GM23248 (cell line): Measurements from ENCODE around the gene COPG2.

ENCODE experiments used
- EZH2 ChIP-seq: fragments of 200-600 bp; sonication (generic); IDR thresholded peaks from 2 replicates; pipeline ENCODE4 v1.6.1; 2018; ENCODE audit warnings: antibody characterized with exemption, mild to moderate bottlenecking; ENCODE audit not compliant: insufficient read depth, poor library complexity, severe bottlenecking
- EZH2phosphoT487 ChIP-seq: fragments of 200-600 bp; sonication (generic); IDR thresholded peaks from 2 replicates; pipeline ENCODE4 v1.6.1; 2018; ENCODE audit warnings: antibody characterized with exemption, moderate library complexity, mild to moderate bottlenecking, low read depth; ENCODE audit not compliant: insufficient read depth

DNA sequence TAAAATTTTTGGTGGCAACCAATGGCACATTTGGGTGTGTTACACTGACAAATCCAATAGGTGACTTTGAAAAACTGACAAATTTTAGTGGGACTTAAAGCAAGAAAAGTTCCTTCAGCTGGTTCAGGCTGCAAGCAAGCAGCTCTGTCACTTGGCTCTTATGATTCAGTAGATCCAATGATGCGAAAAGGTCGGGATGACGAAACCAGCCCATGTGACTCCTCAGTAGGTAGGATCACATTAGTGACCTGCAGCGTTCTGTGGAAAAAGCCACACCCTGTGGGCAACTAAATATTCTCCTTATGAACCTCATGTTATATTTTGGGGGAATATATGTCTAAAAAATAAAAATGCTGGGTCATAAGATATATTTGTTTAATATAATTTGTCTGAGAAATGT lies 31.1 kb upstream of the COPG2 start:
- TF ChIP-seq EZH2phosphoT487 (no peak), EZH2 (no peak)
